ENCODE results near the gene KRTAP10-10.
"Not testable (repeated sequence)": the region's sequence is repeated elsewhere in the genome, so short reads cannot be mapped to it uniquely, and the experiment has no call there.

Gene KRTAP10-10, protein sequence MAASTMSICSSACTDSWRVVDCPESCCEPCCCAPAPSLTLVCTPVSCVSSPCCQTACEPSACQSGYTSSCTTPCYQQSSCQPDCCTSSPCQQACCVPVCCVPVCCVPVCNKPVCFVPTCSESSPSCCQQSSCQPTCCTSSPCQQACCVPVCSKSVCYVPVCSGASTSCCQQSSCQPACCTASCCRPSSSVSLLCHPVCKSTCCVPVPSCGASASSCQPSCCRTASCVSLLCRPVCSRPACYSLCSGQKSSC

DNA sequence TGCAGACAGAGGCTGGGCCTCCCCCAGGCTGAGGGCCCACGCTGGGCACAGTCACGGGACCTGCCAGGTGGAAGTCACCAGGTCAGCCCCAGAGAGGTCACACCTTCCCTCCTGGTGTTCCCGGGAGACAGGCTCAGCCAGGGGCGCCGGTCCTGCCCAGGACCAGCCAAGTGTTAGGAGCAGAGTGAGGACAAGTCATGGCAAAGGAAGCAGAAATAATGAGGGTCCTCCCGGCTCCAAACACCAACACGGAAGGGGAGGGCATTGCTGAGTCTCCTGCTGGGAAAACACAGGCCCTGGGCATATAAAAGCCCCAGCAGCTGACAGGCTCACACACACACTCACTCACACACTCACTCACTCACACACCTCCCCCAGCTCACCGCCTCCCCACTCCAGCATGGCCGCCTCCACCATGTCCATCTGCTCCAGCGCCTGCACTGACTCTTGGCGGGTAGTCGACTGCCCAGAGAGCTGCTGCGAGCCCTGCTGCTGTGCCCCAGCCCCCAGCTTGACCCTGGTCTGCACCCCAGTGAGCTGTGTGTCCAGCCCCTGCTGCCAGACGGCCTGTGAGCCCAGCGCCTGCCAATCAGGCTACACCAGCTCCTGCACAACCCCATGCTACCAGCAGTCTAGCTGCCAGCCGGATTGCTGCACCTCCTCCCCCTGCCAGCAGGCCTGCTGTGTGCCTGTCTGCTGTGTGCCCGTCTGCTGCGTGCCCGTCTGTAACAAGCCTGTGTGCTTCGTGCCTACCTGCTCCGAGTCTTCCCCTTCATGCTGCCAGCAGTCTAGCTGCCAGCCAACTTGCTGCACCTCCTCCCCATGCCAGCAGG lies at the start of gene KRTAP10-10:
Gene KRTAP10-10 (plus strand): TSS at position 339 of the 833 bp plus-strand sequence. CDS start 62 bp downstream, at position 401.
- DNase-seq: no peak

DNA sequence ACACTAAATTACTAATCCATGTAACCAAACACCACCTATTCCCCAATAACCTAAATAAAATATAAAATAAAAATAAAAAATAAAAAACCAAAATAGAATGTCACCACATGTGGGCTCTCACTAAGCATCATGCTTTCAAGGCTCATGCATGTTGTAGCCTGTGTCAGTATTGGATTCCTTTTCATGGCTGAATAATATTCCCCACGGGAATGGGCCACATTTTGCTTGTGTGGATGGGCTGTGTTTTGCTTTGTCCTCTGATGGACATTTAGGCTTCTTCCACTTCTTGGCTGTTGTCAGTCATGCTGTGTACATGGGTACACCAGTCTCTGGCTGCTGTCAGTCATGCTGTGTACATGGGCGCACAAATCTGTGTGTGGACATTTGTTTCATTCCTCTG lies 48.1 kb upstream of the KRTAP10-10 start:
- DNase-seq: no peak

GRCh38 chr21:44589586-44590305 lies 47.4 kb upstream of the KRTAP10-10 start:
- DNase-seq: no peak

DNA sequence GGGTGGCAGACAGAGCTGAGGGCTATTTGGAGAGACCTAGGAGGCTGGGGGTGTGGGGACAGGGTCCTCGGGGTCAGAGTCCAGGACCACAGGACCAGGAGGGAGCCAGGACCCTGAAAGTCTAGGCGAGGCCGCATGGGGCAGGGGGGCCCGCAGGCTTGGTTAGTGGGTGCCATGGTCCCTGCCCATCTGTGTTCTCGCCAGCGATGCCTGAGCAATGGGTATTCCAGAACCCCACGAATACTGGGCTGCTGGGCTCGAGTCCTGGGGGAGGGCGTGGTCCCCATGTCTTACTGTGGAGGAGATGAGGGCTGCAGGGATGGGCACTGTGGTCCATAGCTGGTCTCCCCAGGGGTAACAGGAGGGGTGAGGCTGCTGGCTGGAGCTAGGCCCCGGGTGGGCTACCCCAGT lies 46.8 kb upstream of the KRTAP10-10 start:
- DNase-seq: no peak

- DNase-seq: not testable (repeated sequence)
These were observed 46.0 kb upstream of the KRTAP10-10 start for GRCh38 chr21:44590897-44591800.

- DNase-seq: not testable (repeated sequence)
These were observed 45.4 kb upstream of the KRTAP10-10 start for GRCh38 chr21:44591801-44592130.

GRCh38 chr21:44592446-44593311 lies 44.5 kb upstream of the KRTAP10-10 start, which contains the start of gene KRTAP10-6:
KRTAP10-6 (minus strand) TSS chr21:44592505; CDS start chr21:44592484, 21 bp downstream.
- DNase-seq: no peak

- no peak for DNase-seq
These were observed 43.4 kb upstream of the KRTAP10-10 start for GRCh38 chr21:44593598-44594405.

DNA sequence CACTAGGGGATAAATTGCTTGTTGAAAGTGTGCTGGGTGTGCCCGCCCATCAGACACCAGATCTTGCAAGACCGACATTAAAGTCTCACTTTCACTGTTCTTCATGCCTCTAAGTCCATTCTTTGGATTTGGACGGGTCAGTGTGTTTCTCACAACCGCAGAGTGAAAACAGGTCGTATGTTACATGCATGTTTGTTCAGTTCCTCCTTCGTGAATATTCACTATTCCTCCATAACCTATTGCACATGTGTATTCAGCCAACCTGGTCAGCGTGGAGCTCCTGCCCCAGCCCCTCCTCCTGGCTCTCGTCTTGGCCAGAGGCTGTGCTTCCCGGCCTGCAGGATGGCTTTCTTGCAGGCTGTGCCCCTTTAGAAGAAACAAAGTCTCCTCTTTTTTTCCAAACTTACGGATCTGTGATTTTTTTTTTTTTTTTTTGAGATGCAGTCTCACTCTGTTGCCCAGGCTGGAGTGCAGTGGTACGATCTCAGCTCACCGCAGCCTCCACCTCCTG lies 42.7 kb upstream of the KRTAP10-10 start:
- no peak for DNase-seq

- DNase-seq: no peak
These were observed 41.6 kb upstream of the KRTAP10-10 start for GRCh38 chr21:44595524-44595923.

- no peak for DNase-seq
These were observed 41.0 kb upstream of the KRTAP10-10 start for GRCh38 chr21:44596068-44596725.

DNA sequence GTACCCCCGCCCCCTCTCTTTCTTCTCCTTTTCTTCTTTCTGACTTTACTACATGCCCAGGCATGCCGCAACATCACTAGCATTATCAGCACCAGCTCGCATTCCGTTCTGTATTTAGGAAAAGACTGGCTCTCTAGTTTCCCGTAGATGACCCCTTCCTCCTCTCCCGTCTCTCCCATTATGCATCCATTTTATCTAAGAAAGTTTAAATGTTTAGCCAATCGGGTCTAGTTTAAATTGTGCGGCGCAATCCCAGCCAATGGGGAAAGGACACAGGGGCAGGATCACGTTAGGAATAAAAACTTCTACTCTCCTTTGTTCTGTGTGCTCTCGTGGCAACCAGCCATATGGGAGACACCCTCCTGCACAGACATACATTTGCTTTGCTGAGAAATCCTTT lies 39.1 kb upstream of the KRTAP10-10 start:
- no peak for DNase-seq

DNA sequence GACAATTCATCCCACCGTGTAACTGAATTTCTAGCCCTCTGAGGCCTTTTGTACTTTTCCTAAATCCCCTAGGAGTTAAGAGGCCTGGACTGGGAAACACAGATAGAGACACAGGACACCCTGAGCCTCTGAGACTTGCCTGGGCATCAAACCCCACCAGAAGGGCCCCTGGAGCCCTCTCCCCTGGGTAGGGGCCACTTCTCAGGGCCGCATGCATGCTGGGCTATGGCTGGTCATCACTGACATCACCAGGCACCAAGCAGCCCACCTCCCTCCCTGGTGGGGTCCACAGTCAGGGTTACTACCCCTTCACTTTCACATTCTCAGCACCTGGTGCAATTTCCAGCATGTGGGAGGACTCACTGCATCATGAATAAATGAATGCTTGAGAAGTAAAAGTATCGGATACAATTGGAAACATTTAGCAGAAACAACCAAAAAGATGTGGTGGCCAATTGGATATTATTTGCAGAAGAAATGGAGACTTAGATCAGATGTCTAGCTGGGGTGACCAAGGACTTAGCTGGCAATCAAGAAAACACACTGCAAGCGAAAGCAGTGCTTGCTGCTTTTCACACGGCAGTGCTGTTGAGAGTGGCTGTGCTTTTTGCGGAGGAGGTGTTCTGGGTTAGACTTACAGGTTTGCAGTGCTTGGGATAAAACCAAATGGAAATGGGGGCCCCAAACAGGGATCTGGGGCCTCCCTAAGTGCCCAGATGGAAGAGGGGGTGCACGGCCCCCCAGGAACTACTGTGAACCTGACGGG lies 37.7 kb upstream of the KRTAP10-10 start:
- DNase-seq: no peak

DNA sequence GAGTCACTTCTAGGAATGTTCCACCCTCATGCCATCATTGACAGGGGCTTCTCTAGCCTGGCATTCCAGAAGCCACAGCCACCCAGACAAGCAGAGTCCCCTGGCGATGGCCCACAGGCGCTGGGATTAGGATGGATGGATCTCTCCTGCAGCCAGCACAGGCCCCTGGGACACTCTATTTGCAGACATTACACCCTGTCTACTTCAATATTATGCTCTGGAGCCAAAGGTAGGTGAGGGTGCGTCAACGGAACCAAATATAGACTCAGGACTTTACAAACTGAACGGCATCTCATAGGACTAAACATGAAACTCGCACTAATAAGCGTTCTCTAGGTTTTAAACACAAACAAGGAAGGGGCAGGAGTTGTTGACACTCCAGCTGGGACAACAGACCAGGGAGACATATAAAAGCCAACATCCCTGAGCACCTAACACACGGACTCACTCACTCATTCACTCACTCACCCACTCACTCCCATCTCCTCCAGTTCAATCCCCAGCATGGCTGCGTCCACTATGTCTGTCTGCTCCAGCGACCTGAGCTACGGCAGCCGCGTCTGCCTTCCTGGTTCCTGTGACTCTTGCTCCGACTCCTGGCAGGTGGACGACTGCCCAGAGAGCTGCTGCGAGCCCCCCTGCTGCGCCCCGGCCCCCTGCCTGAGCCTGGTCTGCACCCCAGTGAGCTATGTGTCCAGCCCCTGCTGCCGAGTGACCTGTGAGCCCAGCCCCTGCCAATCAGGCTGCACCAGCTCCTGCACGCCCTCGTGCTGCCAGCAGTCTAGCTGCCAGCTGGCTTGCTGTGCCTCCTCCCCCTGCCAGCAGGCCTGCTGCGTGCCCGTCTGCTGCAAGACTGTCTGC lies 36.8 kb upstream of the KRTAP10-10 start, which contains the start of gene KRTAP10-7:
Gene KRTAP10-7 (plus strand): TSS at position 480 of the 861 bp plus-strand sequence. CDS start 25 bp downstream, at position 505.
- not testable (repeated sequence) for DNase-seq

DNA sequence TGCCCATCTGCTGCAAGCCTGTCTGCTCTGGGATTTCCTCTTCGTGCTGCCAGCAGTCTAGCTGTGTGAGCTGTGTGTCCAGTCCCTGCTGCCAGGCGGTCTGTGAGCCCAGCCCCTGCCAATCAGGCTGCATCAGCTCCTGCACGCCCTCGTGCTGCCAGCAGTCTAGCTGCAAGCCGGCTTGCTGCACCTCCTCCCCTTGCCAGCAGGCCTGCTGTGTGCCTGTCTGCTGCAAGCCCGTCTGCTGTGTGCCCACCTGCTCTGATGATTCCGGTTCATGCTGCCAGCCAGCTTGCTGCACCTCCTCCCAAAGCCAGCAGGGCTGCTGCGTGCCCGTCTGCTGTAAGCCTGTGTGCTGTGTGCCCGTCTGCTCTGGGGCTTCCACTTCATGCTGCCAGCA lies 36.1 kb upstream of the KRTAP10-10 start:
- DNase-seq: not testable (repeated sequence)

- no peak for DNase-seq
These were observed 35.3 kb upstream of the KRTAP10-10 start for GRCh38 chr21:44601596-44602462.

GRCh38 chr21:44602463-44602850 lies 34.7 kb upstream of the KRTAP10-10 start:
- DNase-seq: no peak
